ENCODE results near the gene CAMK1D. TPM values are rescaled to one million over a fixed set of nuclear protein-coding genes. Genes with fewer than 3 reads are reported as not detected.

The CAMK1D gene
- total and polyA plus RNA-seq, 2 experiments from 2014 or later: 4.6 to 7.2 TPM

DNA sequence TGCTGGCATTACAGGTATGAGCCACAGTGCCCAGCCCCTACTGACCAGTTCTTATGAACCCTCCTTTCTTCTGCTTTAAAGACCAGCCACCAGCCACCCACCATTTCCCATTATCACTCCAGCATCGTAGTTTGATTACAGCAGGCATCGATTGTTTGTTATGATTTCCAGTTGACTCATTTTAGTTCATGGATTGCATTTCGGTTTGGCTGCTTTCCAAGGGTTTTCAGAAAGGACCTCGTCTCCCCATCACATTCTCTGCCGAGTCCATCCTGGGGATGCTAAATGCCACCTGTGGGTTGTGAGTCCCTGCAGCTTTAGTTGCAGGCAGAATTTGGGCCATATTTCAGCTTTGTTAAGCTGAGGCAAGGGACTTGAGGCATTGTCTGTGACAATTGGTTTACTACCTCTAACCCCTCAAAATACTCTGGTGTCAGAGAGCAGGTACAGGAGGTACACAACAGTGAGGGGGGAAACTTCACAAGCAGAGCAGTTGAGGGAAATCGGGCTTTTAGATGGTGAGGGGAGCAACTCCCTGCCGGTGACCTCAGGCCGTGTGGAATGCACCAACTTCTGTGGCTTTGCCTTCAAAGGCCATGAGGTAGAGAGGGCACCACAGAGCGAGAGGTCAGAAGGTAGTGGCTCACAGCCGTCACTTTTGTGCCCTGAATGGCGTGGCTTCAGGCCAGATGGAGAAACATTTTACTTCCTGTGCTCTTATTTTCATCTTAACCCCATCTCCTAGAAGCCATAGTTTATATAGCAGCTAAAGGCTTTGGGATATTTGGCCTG lies 448.3 kb downstream of the CAMK1D start:
- Histone ChIP-seq H3K4me2 (no peak overlapping the region), H4K20me1 (replicated peaks; ENCODE audit: insufficient read depth) (no peaks in the 10 kb centered on the region), H3F3A (replicated peaks; ENCODE audit: low read depth) (no peaks in the 10 kb centered on the region), H2AFZ (no peak overlapping the region), H3K4me3 (no peak overlapping the region), H3K27ac (ENCODE audit: low read depth) (no peak overlapping the region), H3K9me2 (ENCODE audit: insufficient read depth) (no peaks in the 10 kb centered on the region), H3K79me2 (replicated peaks; ENCODE audit: insufficient read depth) (no peaks in the 10 kb centered on the region), H3K36me3 (ENCODE audit: insufficient read depth) (no peaks in the 10 kb centered on the region), H3K27me3 (ENCODE audit: insufficient read depth) (no peaks in the 10 kb centered on the region), H3K4me1 (ENCODE audit: insufficient read depth) (peaks cover 9% of the 10 kb centered on the region)
- H3K4me1 Mint-ChIP-seq: peaks cover 21% of the 10 kb centered on the region
- H3K27me3 Mint-ChIP-seq (ENCODE audit: insufficient read depth, low read depth, poor library complexity): no peaks in the 10 kb centered on the region
- no peak overlapping the region for H3K4me3 Mint-ChIP-seq
- TF ChIP-seq EZH2 (IDR thresholded peaks at IDR 0.05; ENCODE audit: low read depth, unreplicated experiment) (no peak), NANOG (IDR thresholded peaks at IDR 0.05; ENCODE audit: borderline replicate concordance) (no peak), JUNB (IDR thresholded peaks at IDR 0.05; ENCODE audit: unreplicated experiment) (no peak), ZNF114 (CRISPR knock-in tag; IDR thresholded peaks at IDR 0.05) (no peak)
- TF ChIP-seq, protein P1, sequence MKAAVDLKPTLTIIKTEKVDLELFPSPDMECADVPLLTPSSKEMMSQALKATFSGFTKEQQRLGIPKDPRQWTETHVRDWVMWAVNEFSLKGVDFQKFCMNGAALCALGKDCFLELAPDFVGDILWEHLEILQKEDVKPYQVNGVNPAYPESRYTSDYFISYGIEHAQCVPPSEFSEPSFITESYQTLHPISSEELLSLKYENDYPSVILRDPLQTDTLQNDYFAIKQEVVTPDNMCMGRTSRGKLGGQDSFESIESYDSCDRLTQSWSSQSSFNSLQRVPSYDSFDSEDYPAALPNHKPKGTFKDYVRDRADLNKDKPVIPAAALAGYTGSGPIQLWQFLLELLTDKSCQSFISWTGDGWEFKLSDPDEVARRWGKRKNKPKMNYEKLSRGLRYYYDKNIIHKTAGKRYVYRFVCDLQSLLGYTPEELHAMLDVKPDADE (IDR thresholded peaks at IDR 0.05): no peak
- TF ChIP-seq, protein P2, sequence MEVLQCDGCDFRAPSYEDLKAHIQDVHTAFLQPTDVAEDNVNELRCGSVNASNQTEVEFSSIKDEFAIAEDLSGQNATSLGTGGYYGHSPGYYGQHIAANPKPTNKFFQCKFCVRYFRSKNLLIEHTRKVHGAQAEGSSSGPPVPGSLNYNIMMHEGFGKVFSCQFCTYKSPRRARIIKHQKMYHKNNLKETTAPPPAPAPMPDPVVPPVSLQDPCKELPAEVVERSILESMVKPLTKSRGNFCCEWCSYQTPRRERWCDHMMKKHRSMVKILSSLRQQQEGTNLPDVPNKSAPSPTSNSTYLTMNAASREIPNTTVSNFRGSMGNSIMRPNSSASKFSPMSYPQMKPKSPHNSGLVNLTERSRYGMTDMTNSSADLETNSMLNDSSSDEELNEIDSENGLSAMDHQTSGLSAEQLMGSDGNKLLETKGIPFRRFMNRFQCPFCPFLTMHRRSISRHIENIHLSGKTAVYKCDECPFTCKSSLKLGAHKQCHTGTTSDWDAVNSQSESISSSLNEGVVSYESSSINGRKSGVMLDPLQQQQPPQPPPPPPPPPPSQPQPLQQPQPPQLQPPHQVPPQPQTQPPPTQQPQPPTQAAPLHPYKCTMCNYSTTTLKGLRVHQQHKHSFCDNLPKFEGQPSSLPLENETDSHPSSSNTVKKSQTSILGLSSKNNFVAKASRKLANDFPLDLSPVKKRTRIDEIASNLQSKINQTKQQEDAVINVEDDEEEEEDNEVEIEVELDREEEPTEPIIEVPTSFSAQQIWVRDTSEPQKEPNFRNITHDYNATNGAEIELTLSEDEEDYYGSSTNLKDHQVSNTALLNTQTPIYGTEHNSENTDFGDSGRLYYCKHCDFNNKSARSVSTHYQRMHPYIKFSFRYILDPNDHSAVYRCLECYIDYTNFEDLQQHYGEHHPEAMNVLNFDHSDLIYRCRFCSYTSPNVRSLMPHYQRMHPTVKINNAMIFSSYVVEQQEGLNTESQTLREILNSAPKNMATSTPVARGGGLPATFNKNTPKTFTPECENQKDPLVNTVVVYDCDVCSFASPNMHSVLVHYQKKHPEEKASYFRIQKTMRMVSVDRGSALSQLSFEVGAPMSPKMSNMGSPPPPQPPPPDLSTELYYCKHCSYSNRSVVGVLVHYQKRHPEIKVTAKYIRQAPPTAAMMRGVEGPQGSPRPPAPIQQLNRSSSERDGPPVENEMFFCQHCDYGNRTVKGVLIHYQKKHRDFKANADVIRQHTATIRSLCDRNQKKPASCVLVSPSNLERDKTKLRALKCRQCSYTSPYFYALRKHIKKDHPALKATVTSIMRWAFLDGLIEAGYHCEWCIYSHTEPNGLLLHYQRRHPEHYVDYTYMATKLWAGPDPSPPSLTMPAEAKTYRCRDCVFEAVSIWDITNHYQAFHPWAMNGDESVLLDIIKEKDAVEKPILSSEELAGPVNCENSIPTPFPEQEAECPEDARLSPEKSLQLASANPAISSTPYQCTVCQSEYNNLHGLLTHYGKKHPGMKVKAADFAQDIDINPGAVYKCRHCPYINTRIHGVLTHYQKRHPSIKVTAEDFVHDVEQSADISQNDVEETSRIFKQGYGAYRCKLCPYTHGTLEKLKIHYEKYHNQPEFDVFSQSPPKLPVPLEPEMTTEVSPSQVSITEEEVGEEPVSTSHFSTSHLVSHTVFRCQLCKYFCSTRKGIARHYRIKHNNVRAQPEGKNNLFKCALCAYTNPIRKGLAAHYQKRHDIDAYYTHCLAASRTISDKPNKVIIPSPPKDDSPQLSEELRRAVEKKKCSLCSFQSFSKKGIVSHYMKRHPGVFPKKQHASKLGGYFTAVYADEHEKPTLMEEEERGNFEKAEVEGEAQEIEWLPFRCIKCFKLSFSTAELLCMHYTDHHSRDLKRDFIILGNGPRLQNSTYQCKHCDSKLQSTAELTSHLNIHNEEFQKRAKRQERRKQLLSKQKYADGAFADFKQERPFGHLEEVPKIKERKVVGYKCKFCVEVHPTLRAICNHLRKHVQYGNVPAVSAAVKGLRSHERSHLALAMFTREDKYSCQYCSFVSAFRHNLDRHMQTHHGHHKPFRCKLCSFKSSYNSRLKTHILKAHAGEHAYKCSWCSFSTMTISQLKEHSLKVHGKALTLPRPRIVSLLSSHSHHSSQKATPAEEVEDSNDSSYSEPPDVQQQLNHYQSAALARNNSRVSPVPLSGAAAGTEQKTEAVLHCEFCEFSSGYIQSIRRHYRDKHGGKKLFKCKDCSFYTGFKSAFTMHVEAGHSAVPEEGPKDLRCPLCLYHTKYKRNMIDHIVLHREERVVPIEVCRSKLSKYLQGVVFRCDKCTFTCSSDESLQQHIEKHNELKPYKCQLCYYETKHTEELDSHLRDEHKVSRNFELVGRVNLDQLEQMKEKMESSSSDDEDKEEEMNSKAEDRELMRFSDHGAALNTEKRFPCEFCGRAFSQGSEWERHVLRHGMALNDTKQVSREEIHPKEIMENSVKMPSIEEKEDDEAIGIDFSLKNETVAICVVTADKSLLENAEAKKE (CRISPR knock-in tag; IDR thresholded peaks at IDR 0.05): no peak
- ATAC-seq (no peak), DNase-seq (ENCODE audit: low spot score) (no peak)
- H3K36me3 Mint-ChIP-seq (ENCODE audit: low read depth): no peaks in the 10 kb centered on the region
- no peak overlapping the region for H3K27ac Mint-ChIP-seq
- H3K9me3 Mint-ChIP-seq: no peaks in the 10 kb centered on the region; the same call in 2 of the 3 replicates
